Activated naive CD4-positive, alpha-beta T cell treated with anti-CD3 and anti-CD28 coated beads, Interleukin-2, amount 50 U/mL, for 24 hours (primary cell): ENCODE measurements around the gene PNISR.

Experiments
- H3K27ac Mint-ChIP-seq: one replicate; pipeline ENCODE4 v1.8.0; 2021; ENCODE audit warnings: mild to moderate bottlenecking, mixed read lengths
- H3K27me3 Mint-ChIP-seq: one replicate; pipeline ENCODE4 v1.8.0; 2021; ENCODE audit warnings: mixed read lengths
- H3K36me3 Mint-ChIP-seq: one replicate; pipeline ENCODE4 v1.8.0; 2021; ENCODE audit warnings: mixed read lengths
- H3K4me1 Mint-ChIP-seq: one replicate; pipeline ENCODE4 v1.8.0; 2021; ENCODE audit warnings: mixed read lengths
- H3K4me3 Mint-ChIP-seq: one replicate; pipeline ENCODE4 v1.8.0; 2021; ENCODE audit warnings: mild to moderate bottlenecking, mixed read lengths
- H3K9me3 Mint-ChIP-seq: one replicate; pipeline ENCODE4 v1.8.0; 2021; ENCODE audit warnings: mixed read lengths

Gene PNISR

GRCh38 chr6:99364026-99364425, 61.1 kb downstream of the PNISR start:
- Mint-ChIP-seq H3K36me3 (no peaks in the 10 kb centered on the region), H3K27ac (no peak overlapping the region), H3K27me3 (peaks cover 2% of the 10 kb centered on the region), H3K4me1 (no peaks in the 10 kb centered on the region), H3K9me3 (no peaks in the 10 kb centered on the region), H3K4me3 (no peak overlapping the region)

GRCh38 chr6:99362678-99363268, 62.3 kb downstream of the PNISR start:
- no peaks in the 10 kb centered on the region for H3K9me3 Mint-ChIP-seq
- no peak overlapping the region for H3K4me3 Mint-ChIP-seq
- peaks cover 4% of the 10 kb centered on the region for H3K27me3 Mint-ChIP-seq
- no peaks in the 10 kb centered on the region for H3K36me3 Mint-ChIP-seq
- H3K4me1 Mint-ChIP-seq, result no peaks in the 10 kb centered on the region
- no peak overlapping the region for H3K27ac Mint-ChIP-seq

- H3K4me3 Mint-ChIP-seq, result no peak overlapping the region
- H3K9me3 Mint-ChIP-seq, result no peaks in the 10 kb centered on the region
- no peaks in the 10 kb centered on the region for H3K4me1 Mint-ChIP-seq
- no peaks in the 10 kb centered on the region for H3K36me3 Mint-ChIP-seq
- H3K27ac Mint-ChIP-seq, result no peak overlapping the region
- H3K27me3 Mint-ChIP-seq, result peaks cover 11% of the 10 kb centered on the region
Observed at GRCh38 chr6:99359800-99360199, 65.3 kb downstream of the PNISR start.

GRCh38 chr6:99356641-99357040, 68.5 kb downstream of the PNISR start:
- Mint-ChIP-seq H3K27ac (peak overlapping the region; percentile 10), H3K4me1 (no peaks in the 10 kb centered on the region), H3K36me3 (no peaks in the 10 kb centered on the region), H3K4me3 (no peak overlapping the region), H3K9me3 (no peaks in the 10 kb centered on the region), H3K27me3 (peaks cover 24% of the 10 kb centered on the region)

- H3K27ac Mint-ChIP-seq, result no peak overlapping the region
- peaks cover 33% of the 10 kb centered on the region for H3K27me3 Mint-ChIP-seq
- H3K36me3 Mint-ChIP-seq, result no peaks in the 10 kb centered on the region
- H3K9me3 Mint-ChIP-seq, result no peaks in the 10 kb centered on the region
- peaks cover 4% of the 10 kb centered on the region for H3K4me1 Mint-ChIP-seq
- no peak overlapping the region for H3K4me3 Mint-ChIP-seq
Observed at GRCh38 chr6:99354983-99355382, 70.1 kb downstream of the PNISR start.

GRCh38 chr6:99353126-99353525, 72.0 kb downstream of the PNISR start:
- Mint-ChIP-seq H3K4me1 (peaks cover 4% of the 10 kb centered on the region), H3K36me3 (no peaks in the 10 kb centered on the region), H3K9me3 (no peaks in the 10 kb centered on the region), H3K27ac (no peak overlapping the region), H3K4me3 (no peak overlapping the region), H3K27me3 (peaks cover 37% of the 10 kb centered on the region)

- H3K4me1 Mint-ChIP-seq, result peaks cover 4% of the 10 kb centered on the region
- H3K4me3 Mint-ChIP-seq, result no peak overlapping the region
- H3K36me3 Mint-ChIP-seq, result no peaks in the 10 kb centered on the region
- H3K27ac Mint-ChIP-seq, result no peak overlapping the region
- H3K9me3 Mint-ChIP-seq, result no peaks in the 10 kb centered on the region
- peaks cover 41% of the 10 kb centered on the region for H3K27me3 Mint-ChIP-seq
Observed at GRCh38 chr6:99350573-99350972, 74.5 kb downstream of the PNISR start.

- Mint-ChIP-seq H3K4me3 (peak within 1 kb of the TSS; percentile 36), H3K9me3 (no peaks in the 10 kb centered on the region), H3K36me3 (no peaks in the 10 kb centered on the region), H3K4me1 (peaks cover 4% of the 10 kb centered on the region), H3K27me3 (peaks cover 37% of the 10 kb centered on the region), H3K27ac (no peak within 1 kb of the TSS)
Observed at GRCh38 chr6:99349171-99350141, 75.7 kb downstream of the PNISR start, which contains the start of gene FAXC. Gene FAXC (minus strand): TSS chr6:99349674. CDS start chr6:99349372, 302 bp downstream.

GRCh38 chr6:99348288-99349170, 76.6 kb downstream of the PNISR start:
- Mint-ChIP-seq H3K27ac (no peak overlapping the region), H3K9me3 (no peaks in the 10 kb centered on the region), H3K27me3 (peaks cover 39% of the 10 kb centered on the region), H3K4me1 (peaks cover 4% of the 10 kb centered on the region), H3K4me3 (peak overlapping the region; percentile 36), H3K36me3 (no peaks in the 10 kb centered on the region)
